OCI-LY3 (cell line): ENCODE measurements around the gene ELAVL2.

ENCODE experiments used
- EZH2phosphoT487 ChIP-seq: fragments of 200-600 bp; shearing (Covaris generic); IDR thresholded peaks from 2 replicates; pipeline ENCODE4 v1.6.1; 2018; ENCODE audit warnings: antibody characterized with exemption, mixed run types, low read depth
- TF ChIP-seq, protein P1 (sequence below): fragments of 200-600, 300-600 bp; sonication (generic); IDR thresholded peaks from 2 replicates; pipeline ENCODE4 v1.5.1; 2014; ENCODE audit warnings: antibody characterized with exemption, low read length, low read depth

DNA sequence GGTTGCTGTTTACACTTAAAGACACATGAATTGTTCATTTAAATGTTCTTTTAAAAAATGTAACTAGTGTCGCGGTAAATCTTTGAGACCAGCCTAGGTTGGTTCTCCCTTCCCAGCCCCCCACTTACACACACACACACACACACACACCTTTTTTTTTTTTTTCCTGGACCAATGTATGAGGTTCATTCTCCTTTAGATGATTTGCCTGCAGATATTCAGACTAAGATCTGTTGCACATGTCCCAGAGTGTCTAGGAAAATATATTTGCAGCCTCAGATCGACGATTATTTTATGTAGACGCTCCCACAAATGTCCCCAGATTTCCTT, 4.4 kb upstream of the ELAVL2 start:
- TF ChIP-seq, protein P1, sequence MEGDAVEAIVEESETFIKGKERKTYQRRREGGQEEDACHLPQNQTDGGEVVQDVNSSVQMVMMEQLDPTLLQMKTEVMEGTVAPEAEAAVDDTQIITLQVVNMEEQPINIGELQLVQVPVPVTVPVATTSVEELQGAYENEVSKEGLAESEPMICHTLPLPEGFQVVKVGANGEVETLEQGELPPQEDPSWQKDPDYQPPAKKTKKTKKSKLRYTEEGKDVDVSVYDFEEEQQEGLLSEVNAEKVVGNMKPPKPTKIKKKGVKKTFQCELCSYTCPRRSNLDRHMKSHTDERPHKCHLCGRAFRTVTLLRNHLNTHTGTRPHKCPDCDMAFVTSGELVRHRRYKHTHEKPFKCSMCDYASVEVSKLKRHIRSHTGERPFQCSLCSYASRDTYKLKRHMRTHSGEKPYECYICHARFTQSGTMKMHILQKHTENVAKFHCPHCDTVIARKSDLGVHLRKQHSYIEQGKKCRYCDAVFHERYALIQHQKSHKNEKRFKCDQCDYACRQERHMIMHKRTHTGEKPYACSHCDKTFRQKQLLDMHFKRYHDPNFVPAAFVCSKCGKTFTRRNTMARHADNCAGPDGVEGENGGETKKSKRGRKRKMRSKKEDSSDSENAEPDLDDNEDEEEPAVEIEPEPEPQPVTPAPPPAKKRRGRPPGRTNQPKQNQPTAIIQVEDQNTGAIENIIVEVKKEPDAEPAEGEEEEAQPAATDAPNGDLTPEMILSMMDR: no peak
- no peak for TF ChIP-seq EZH2phosphoT487
